Mesendoderm (in vitro differentiated cells): Measurements from ENCODE around the gene SDF4.
"Not testable (repeated sequence)": the region's sequence is repeated elsewhere in the genome, so short reads cannot be mapped to it uniquely, and the experiment has no call there.

Source experiments
- DNase-seq: peaks from one replicate; pipeline ENCODE4 v3.0.0; 2013
- H2AK5ac ChIP-seq: 2 replicates; pipeline ENCODE4 v1.6.1; 2013; ENCODE audit warnings: low read length, inconsistent platforms
- H2BK120ac ChIP-seq: 2 replicates; pipeline ENCODE4 v1.6.1; 2013; ENCODE audit warnings: low read depth, mild to moderate bottlenecking, low read length, moderate library complexity, mixed read lengths
- H2BK15ac ChIP-seq: replicated peaks from 2 replicates; pipeline ENCODE4 v1.6.1; 2013; ENCODE audit warnings: low read depth, mild to moderate bottlenecking, moderate library complexity
- H2BK5ac ChIP-seq: 2 replicates; pipeline ENCODE4 v1.6.1; 2013; ENCODE audit warnings: low read length, inconsistent platforms
- H3K18ac ChIP-seq: 2 replicates; pipeline ENCODE4 v1.6.1; 2013; ENCODE audit warnings: mild to moderate bottlenecking, low read length, mixed read lengths
- H3K23ac ChIP-seq: one replicate; pipeline ENCODE4 v1.6.1; 2013; ENCODE audit warnings: low read length
- H3K27ac ChIP-seq: 2 replicates; pipeline ENCODE4 v1.5.1; 2013; ENCODE audit warnings: low read depth, mild to moderate bottlenecking, inconsistent platforms, low read length, moderate library complexity
- H3K27me3 ChIP-seq: 2 replicates; pipeline ENCODE4 v1.6.1; 2013; ENCODE audit warnings: low read length, control low read depth, mild to moderate bottlenecking, inconsistent platforms; ENCODE audit not compliant: insufficient read depth, poor library complexity
- H3K36me3 ChIP-seq: 2 replicates; pipeline ENCODE4 v1.6.1; 2013; ENCODE audit warnings: low read length, inconsistent platforms; ENCODE audit not compliant: control insufficient read depth, insufficient read depth
- H3K4ac ChIP-seq: one replicate; pipeline ENCODE4 v1.6.1; 2013; ENCODE audit warnings: low read depth, mild to moderate bottlenecking, low read length, moderate library complexity
- H3K4me1 ChIP-seq: 2 replicates; pipeline ENCODE4 v1.6.1; 2013; ENCODE audit warnings: low read depth, low read length, inconsistent platforms; ENCODE audit not compliant: control insufficient read depth
- H3K4me2 ChIP-seq: 2 replicates; pipeline ENCODE4 v1.6.1; 2013; ENCODE audit warnings: low read length
- H3K4me3 ChIP-seq: 2 replicates; pipeline ENCODE4 v1.5.1; 2013; ENCODE audit warnings: mild to moderate bottlenecking, low read length
- H3K56ac ChIP-seq: one replicate; pipeline ENCODE4 v1.6.1; 2013; ENCODE audit warnings: low read length
- H3K79me1 ChIP-seq: 2 replicates; pipeline ENCODE4 v1.6.1; 2013; ENCODE audit warnings: low read length, inconsistent platforms
- H3K79me2 ChIP-seq: 2 replicates; pipeline ENCODE4 v1.6.1; 2013; ENCODE audit warnings: mild to moderate bottlenecking, low read length; ENCODE audit not compliant: control insufficient read depth, insufficient read depth
- H3K9ac ChIP-seq: 2 replicates; pipeline ENCODE4 v1.6.1; 2013; ENCODE audit warnings: low read length, inconsistent platforms
- H4K5ac ChIP-seq: one replicate; pipeline ENCODE4 v1.6.1; 2013; ENCODE audit warnings: low read length
- H4K8ac ChIP-seq: one replicate; pipeline ENCODE4 v1.6.1; 2013; ENCODE audit warnings: low read depth, mild to moderate bottlenecking, control low read depth, low read length, moderate library complexity
- WGBS: extraction: QIAGEN DNeasy Blood & Tissue Kit; methylation state at CpG from one replicate; pipeline ENCODE4 v1.1.7; 2013; ENCODE audit warnings: low lambda C conversion rate, missing lambda C conversion rate; ENCODE audit not compliant: insufficient coverage; ENCODE audit errors: extremely low coverage; 5-methylcytosine and 5-hydroxymethylcytosine counted together

Gene SDF4

GRCh38 chr1:1253314-1253713, 21.5 kb upstream of the SDF4 start:
- H3K18ac ChIP-seq, result no peak overlapping the region
- peaks cover 8% of the 10 kb centered on the region for H3K36me3 ChIP-seq
- no peak overlapping the region for H2AK5ac ChIP-seq
- H3K79me1 ChIP-seq, result peaks cover 4% of the 10 kb centered on the region
- H4K8ac ChIP-seq, result no peak overlapping the region
- no peak overlapping the region for H2BK120ac ChIP-seq
- H4K5ac ChIP-seq, result no peak overlapping the region
- H2BK15ac ChIP-seq, result no peak overlapping the region
- no peak for DNase-seq
- no CpG with 5 or more reads among the region's 12 CpGs for WGBS
- H3K27ac ChIP-seq, result no peak overlapping the region
- no peak overlapping the region for H2BK5ac ChIP-seq
- H3K23ac ChIP-seq, result no peak overlapping the region
- H3K4me1 ChIP-seq, result no peaks in the 10 kb centered on the region
- H3K9ac ChIP-seq, result no peak overlapping the region
- no peaks in the 10 kb centered on the region for H3K27me3 ChIP-seq
- H3K4me2 ChIP-seq, result no peak overlapping the region
- H3K4me3 ChIP-seq, result no peak overlapping the region
- H3K56ac ChIP-seq, result no peak overlapping the region
- H3K4ac ChIP-seq, result no peak overlapping the region
- no peaks in the 10 kb centered on the region for H3K79me2 ChIP-seq

GRCh38 chr1:1250786-1251284, 19.0 kb upstream of the SDF4 start:
- H3K18ac ChIP-seq, result no peak overlapping the region
- H3K79me1 ChIP-seq, result peaks cover 1% of the 10 kb centered on the region
- no peak overlapping the region for H2AK5ac ChIP-seq
- H3K27me3 ChIP-seq, result no peaks in the 10 kb centered on the region
- no peak overlapping the region for H4K5ac ChIP-seq
- no peak for DNase-seq
- no peaks in the 10 kb centered on the region for H3K79me2 ChIP-seq
- no peak overlapping the region for H3K56ac ChIP-seq
- no peak overlapping the region for H3K4me2 ChIP-seq
- WGBS, result no CpG with 5 or more reads among the region's 16 CpGs
- H3K4me1 ChIP-seq, result no peaks in the 10 kb centered on the region
- peaks cover 8% of the 10 kb centered on the region for H3K36me3 ChIP-seq
- H3K9ac ChIP-seq, result no peak overlapping the region
- H2BK5ac ChIP-seq, result no peak overlapping the region
- no peak overlapping the region for H3K4ac ChIP-seq
- H3K23ac ChIP-seq, result no peak overlapping the region
- no peak overlapping the region for H4K8ac ChIP-seq
- H3K27ac ChIP-seq, result peak overlapping the region; percentile 63
- no peak overlapping the region for H2BK120ac ChIP-seq
- H2BK15ac ChIP-seq, result no peak overlapping the region
- H3K4me3 ChIP-seq, result no peak overlapping the region

- H3K4me2 ChIP-seq, H3K79me2 ChIP-seq, H3K36me3 ChIP-seq, H2AK5ac ChIP-seq, H3K18ac ChIP-seq, H3K27me3 ChIP-seq, H2BK5ac ChIP-seq, H3K56ac ChIP-seq, H3K4me1 ChIP-seq, H3K27ac ChIP-seq, DNase-seq, H3K23ac ChIP-seq, H3K9ac ChIP-seq, H4K5ac ChIP-seq, H2BK120ac ChIP-seq, H4K8ac ChIP-seq, H3K79me1 ChIP-seq, H2BK15ac ChIP-seq, H3K4me3 ChIP-seq, H3K4ac ChIP-seq: not testable (repeated sequence)
- no CpG with 5 or more reads among the region's 21 CpGs for WGBS
Measured at GRCh38 chr1:1248009-1248913, 16.5 kb upstream of the SDF4 start.

- no peak overlapping the region for H2BK5ac ChIP-seq
- no peaks in the 10 kb centered on the region for H3K36me3 ChIP-seq
Measured at GRCh38 chr1:1247341-1247913, 15.6 kb upstream of the SDF4 start.

GRCh38 chr1:1246577-1247340, 15.0 kb upstream of the SDF4 start, which contains the start of gene C1QTNF12:
C1QTNF12 (minus strand) TSS chr1:1246722; CDS start chr1:1246690, 32 bp downstream.
- H3K27me3 ChIP-seq, result no peaks in the 10 kb centered on the region
- no peak within 1 kb of the TSS for H3K4me2 ChIP-seq
- H3K23ac ChIP-seq, result no peak within 1 kb of the TSS
- no peak within 1 kb of the TSS for H3K4me3 ChIP-seq
- WGBS, result no CpG with 5 or more reads among the region's 74 CpGs
- no peaks in the 10 kb centered on the region for H3K79me2 ChIP-seq
- peak; percentile 52 for DNase-seq
- H3K9ac ChIP-seq, result peak within 1 kb of the TSS; percentile 48
- no peaks in the 10 kb centered on the region for H3K79me1 ChIP-seq
- no peak within 1 kb of the TSS for H3K18ac ChIP-seq
- H4K5ac ChIP-seq, result no peak within 1 kb of the TSS
- no peak within 1 kb of the TSS for H3K4ac ChIP-seq
- H2BK120ac ChIP-seq, result no peak within 1 kb of the TSS
- no peak within 1 kb of the TSS for H4K8ac ChIP-seq
- H3K27ac ChIP-seq, result no peak within 1 kb of the TSS
- no peak within 1 kb of the TSS for H2AK5ac ChIP-seq
- no peaks in the 10 kb centered on the region for H3K36me3 ChIP-seq
- peak within 1 kb of the TSS; percentile 78 for H3K56ac ChIP-seq
- no peaks in the 10 kb centered on the region for H3K4me1 ChIP-seq
- no peak within 1 kb of the TSS for H2BK5ac ChIP-seq
- no peak within 1 kb of the TSS for H2BK15ac ChIP-seq

More at GRCh38 chr1:1247341-1247913, 15.6 kb upstream of the SDF4 start:
- Histone ChIP-seq H4K5ac (no peak overlapping the region), H3K79me1 (no peaks in the 10 kb centered on the region), H3K79me2 (no peaks in the 10 kb centered on the region), H3K4ac (no peak overlapping the region), H2BK120ac (no peak overlapping the region), H3K27ac (no peak overlapping the region), H3K4me3 (no peak overlapping the region), H3K56ac (no peak overlapping the region), H3K4me1 (no peaks in the 10 kb centered on the region), H3K23ac (no peak overlapping the region), H3K27me3 (no peaks in the 10 kb centered on the region), H3K4me2 (no peak overlapping the region), H3K18ac (no peak overlapping the region), H3K9ac (no peak overlapping the region), H4K8ac (no peak overlapping the region), H2AK5ac (no peak overlapping the region), H2BK15ac (no peak overlapping the region)
- no peak for DNase-seq
- no CpG with 5 or more reads among the region's 25 CpGs for WGBS
